ENCODE measurements around the gene PRKAB1.

- TF ChIP-seq POLR2AphosphoS5 (IDR thresholded peaks at IDR 0.05) (no peak), EP300 (IDR thresholded peaks at IDR 0.05) (no peak), CTCF (IDR thresholded peaks at IDR 0.05) (no peak), POLR2A (IDR thresholded peaks at IDR 0.05) (no peak)
Measured at GRCh38 chr12:119668324-119668841, 450 bp downstream of the PRKAB1 start.

Data from sigmoid colon (tissue), 4 donors.